ENCODE measurements around the gene PAX2.

PAX2 gene

DNA sequence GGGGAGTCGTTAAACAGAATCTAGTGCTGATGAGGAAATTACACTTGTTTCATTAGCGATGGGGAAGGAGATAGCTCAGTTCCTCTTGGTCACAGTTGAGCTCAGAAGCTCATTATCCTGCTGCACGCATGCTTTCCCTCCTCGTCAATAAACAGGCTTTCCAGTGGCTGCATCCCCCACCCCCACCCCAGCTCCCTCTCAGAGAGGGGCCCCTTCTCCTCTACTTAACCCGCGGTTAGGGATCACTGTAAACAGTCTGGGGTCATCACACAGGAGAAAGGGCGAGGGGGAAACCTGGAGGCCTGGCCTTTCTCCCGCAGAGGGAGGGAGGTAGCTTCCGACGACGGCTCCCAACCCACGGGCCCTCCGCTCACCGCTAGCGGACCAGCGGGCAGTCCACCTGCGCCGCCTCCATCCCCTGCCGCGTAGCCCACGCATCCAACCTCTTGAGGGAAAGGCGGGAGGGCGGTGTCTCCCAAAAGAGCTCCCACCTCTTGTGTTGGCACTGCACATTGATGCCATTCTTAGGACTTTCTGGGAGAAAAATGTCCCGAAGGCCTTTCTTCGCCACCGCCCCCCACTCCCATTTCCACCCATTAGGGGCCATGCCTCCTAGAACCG, 80.8 kb downstream of the PAX2 start:
- DNase-seq: no peak

DNA sequence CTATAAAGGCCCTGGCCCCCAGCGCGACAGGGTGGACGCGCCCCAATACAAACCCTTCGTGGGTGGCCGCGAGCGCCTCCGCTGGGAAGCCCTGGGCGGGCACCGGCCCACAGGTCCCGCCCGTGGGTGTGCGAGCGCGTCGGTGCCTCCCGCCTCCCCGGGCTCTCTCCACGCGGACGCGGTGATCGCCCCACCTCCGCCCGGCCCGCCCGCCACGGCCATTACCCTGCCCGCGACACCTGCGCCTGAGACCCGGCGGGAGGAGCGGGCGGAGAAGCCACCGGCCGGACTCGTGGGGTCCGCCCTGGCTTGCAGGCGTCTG, 81.2 kb downstream of the PAX2 start:
- no peak for DNase-seq

DNA sequence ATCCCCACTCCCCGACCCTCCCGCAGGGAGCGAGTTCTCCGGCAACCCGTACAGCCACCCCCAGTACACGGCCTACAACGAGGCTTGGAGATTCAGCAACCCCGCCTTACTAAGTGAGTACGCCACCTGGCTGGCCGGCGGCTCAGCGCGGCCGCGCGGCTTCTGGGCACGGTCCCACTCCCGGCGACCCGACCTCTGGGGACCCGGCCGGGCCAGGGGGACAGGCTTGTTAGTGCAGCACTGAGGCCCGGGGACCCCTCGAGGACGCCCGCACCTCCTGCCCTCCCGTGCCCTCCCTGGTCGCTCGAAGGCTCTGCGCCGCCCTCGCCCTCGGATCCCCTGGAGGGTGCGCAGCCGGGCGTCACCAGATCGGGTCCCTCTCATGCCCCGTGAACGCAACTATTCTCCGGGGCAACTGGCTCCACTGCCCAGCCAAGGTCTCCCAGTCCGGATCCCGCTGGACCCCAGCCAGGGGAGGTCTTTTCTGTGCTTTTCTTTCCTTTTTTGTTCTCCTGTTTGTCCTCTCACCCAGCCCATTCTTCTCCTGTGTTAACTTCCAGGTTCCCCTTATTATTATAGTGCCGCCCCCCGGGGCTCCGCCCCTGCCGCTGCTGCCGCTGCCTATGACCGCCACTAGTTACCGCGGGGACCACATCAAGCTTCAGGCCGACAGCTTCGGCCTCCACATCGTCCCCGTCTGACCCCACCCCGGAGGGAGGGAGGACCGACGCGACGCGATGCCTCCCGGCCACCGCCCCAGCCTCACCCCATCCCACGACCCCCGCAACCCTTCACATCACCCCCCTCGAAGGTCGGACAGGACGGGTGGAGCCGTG, 81.8 kb downstream of the PAX2 start:
- peak; percentile 9 for DNase-seq

- peak; percentile 15 for DNase-seq
These were observed 82.7 kb downstream of the PAX2 start for GRCh38 chr10:100827819-100828737.

GRCh38 chr10:100828738-100829096, 83.3 kb downstream of the PAX2 start:
- DNase-seq: peak; percentile 19

- DNase-seq: no peak
These were observed 83.9 kb downstream of the PAX2 start for GRCh38 chr10:100829097-100829870.

DNA sequence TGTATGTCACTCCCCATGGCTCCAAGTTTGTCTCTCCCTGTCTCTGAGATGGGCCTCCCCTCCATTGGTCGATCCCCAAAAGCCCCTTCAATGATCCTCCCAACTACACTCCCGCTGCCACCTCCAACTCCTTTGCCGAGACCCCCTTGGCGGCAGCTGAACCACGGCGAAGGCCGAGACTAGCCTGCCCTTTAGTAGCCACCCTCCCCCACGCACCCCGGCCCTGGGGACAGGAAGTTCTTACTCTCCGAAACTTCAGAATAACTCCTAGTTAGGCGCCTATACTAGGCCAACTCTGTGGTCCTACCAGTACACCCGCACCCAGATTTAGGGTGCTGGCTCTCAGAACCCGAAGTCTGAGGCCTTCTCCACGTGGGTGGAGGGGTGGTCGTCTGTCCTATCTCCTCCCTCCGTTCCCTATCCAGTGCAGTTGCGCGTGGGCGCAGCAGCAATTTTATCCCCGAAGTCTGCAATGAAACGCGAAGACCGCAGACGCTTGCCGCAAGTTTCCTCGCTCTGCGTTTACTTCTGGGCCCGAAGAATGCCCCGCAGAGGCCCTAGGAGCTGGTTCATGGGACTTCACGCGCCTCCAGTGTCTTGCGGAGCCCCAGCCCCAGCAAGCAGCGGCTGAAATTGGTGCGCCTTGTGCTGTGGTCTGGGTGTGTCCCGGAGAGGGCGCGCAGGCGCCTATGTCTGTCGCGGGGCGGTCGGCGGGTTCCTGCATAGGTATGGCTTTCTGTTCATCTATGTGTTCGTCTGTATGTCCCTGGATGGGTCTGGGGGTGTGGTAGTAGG, 84.7 kb downstream of the PAX2 start:
- no peak for DNase-seq

- no peak for DNase-seq
These were observed 85.3 kb downstream of the PAX2 start for GRCh38 chr10:100830728-100831111.

DNA sequence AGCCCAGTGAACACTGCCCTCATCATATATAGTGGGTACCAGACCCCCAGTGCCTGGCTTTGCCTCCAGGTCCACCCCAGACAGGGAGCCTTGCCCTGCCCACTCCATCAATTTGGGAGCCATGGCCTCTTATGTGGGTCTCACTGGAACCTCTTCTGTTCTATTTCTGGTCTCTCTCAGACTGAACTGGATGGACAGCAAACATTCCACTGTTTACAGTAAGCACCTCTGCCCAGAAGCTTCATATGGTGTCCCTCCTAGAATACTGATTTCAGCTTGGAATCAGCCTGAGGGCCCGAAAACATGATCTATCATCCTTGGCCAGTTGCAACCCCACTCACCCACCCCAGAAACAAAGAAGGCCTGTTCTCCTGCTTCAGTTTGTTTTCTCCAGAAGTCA, 86.4 kb downstream of the PAX2 start:
- no peak for DNase-seq

DNA sequence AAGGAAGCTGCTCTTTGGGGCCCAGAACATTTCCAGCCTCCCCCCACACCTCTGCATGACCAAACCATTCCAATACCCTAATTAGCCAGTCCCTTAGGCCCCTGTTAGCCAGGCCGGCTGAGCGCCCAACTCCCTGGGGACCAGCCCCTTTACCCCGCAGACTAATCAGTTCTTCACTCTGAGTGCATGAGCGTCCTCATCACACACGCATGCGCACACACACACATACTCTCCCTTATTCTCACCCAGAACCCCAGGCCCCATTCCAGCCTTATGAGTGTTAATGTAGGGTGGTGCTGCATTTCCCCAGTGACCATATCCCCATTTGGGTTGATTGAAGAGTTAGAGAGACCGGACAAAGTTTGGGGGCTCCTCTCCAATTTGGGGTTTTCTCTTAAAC, 90.4 kb downstream of the PAX2 start:
- DNase-seq: no peak

DNA sequence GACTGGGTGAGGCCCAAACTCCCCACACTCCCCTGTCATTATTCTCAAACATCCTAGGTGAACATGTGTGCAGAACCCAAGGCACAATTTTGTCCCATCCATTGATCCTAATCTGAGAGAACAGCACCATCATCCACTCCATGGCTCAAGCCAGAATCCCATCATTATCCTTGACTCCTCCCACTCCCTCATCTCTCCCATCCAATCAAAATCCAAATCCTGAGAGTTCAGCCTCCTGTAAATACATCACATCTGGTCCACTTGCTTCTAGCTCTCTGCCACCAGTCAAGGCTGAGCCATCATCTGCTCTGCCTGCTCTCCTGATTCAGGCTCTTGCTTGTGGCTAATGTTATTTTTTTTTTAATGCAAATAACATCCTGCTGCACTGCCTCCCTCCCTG, 91.5 kb downstream of the PAX2 start:
- DNase-seq: no peak

GRCh38 chr10:100837300-100837699, 91.9 kb downstream of the PAX2 start:
- no peak for DNase-seq

- no peak for DNase-seq
These were observed 93.6 kb downstream of the PAX2 start for GRCh38 chr10:100838986-100839385.

DNA sequence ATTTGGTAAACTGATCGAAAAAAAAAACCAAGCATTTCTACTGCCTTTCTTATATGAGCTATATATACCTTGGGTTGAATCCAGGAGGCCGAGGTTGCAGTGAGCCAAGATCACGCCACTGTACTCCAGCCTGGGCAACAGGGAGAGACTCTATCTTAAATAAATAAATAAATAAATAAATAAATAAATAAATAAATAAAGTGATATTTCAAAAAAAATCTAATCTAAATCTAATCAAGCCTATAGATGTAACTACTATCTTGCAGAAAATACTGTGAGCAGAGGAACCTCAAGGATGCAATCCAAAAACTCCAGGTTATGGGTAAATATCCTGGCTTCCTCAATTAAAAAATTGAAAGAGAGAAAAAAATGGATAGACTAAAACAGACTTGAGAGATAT, 96.1 kb downstream of the PAX2 start:
- no peak for DNase-seq

DNA sequence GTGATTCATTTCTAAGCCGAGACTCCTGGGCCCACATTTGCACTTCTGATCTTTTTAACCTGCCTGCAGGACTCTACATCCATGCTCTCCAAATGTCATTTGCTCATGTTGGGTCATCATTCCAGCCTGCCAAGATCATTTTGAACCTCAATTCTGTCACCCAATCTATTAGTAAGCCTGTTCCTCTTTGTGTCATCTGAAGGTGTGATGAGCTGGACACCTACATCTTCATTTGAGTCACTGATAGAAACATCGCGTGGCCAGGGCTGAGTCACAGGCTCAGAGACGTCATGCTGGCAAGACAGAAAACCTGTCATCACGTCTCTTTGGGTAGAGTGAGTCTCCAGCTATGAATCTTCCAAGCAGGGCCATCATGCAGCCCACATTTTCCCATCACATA, 102.1 kb downstream of the PAX2 start:
- DNase-seq: no peak

DNA sequence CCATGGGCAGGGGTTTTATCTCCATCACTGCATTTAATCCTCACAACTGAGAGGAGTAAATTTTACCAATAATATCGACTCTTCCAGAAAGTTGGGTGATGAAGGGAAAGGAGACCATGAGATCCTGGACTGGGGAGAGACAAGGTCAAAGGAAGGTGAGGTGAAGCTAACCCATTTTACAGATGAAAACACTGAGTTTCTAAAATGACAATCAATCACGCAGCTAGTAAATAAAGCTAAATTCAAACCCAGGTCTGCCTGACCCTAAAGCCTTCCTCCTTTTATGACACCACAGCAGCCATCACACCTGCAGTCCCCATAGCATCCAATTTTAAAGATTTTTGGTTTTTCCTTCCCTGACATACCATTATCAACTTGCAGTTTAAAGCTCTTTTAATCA, 103.4 kb downstream of the PAX2 start:
- DNase-seq: no peak

GRCh38 chr10:100858261-100858660, 112.9 kb downstream of the PAX2 start:
- DNase-seq: no peak

GRCh38 chr10:100858747-100859483, 113.5 kb downstream of the PAX2 start:
- no peak for DNase-seq

DNA sequence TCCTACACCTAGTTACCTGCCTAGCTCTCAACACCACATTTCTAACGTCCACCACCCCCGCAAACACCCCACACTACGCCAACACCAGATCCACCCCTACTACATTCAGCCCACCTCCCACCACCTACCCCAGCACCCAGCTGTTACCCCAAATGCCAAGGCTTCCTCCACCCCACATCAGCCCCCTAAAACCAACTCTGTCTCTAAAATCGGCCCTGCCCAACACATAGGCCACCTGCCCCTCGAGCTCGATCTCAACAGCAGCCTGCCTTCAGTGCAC, 114.0 kb downstream of the PAX2 start:
- no peak for DNase-seq

GRCh38 chr10:100863433-100863832, 118.1 kb downstream of the PAX2 start:
- no peak for DNase-seq

DNA sequence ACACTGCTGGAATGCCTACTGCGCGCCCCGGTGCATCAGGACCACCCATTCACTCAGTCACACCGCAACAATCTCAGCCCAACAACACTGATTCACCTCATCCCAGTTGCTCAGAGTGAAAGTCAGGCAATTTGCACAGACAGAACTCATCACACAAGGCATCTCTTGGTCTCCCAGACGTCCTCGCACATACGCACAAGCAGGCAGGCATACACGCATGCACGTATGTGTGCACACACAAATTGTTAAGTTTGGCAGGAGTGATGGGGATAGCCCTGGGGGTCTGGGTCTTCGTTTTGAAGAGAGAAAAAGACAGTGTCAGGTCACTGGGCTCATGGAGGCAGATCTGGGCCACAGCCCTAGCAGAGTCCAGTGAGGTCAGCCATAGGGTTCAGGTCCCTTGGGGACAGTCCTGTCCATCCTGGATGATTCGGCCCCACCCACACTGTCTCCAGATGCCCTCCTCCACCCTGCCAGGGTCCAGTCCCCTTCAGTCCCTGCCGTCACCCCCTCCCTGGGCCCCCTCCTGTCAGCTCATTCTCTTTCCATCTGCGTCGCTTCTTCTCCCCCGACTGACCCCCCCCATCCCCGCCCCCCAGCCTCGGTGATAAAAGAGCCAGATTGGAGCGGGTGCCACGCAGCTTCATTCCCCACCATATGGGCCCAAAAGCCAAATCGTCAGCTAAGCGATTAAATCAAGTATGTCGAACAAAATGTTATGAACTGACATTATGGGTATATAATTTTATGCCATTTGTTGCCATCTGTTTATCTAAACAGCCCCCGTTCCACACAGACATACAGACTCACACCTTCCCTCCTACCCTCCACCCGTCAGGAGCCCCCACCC, 118.9 kb downstream of the PAX2 start:
- no peak for DNase-seq

All from CD4-positive, alpha-beta T cell treated with Interleukin-21 for 1 hour (primary cell).